Thyroid gland (tissue), 4 donors: ENCODE results near the gene LAMC2. TPM values are rescaled to one million over a fixed set of nuclear protein-coding genes. Genes with fewer than 3 reads are reported as not detected.
A peak's percentile ranks its signal among the peaks of the same experiment; 100 is the strongest.

ENCODE experiments used
- DNase-seq, 2 donors: peaks; one replicate each; pipeline ENCODE4 v3.0.0-alpha.2; 2019
- H3K27ac ChIP-seq, 3 donors: fragments of 200-600 bp; sonication (generic); 1 replicate in 2 of 3; 2 replicates in 1 of 3; pipeline ENCODE4 v1.5.1; 2016 to 2019; ENCODE audit warnings: mild to moderate bottlenecking in 1 of 3, moderate library complexity in 1 of 3
- H3K27me3 ChIP-seq: fragments of 200-600 bp; sonication (generic); one replicate; pipeline ENCODE4 v1.5.1; 2019
- H3K36me3 ChIP-seq, 2 donors: fragments of 200-600 bp; sonication (generic); one replicate each; pipeline ENCODE4 v1.5.1; 2016 to 2019
- H3K4me1 ChIP-seq, 2 donors: fragments of 200-600 bp; sonication (generic); one replicate each; pipeline ENCODE4 v1.5.1; 2017 to 2019
- H3K4me3 ChIP-seq, 3 donors: fragments of 200-600 bp; sonication (generic); replicated peaks in 1 of 3; 1 replicate in 2 of 3; 2 replicates in 1 of 3; pipeline ENCODE4 v1.5.1; 2016; ENCODE audit warnings: mild to moderate bottlenecking in 1 of 3
- H3K9me3 ChIP-seq: fragments of 200-600 bp; sonication (generic); one replicate; pipeline ENCODE4 v1.5.1; 2017
- POLR2A ChIP-seq, 2 donors: fragments of 450-650 bp; IDR thresholded peaks; one replicate each; pipeline ENCODE4 v1.6.1; 2017; ENCODE audit warnings: antibody characterized with exemption in 2 of 2, mild to moderate bottlenecking in 2 of 2, moderate library complexity in 1 of 2
- WGBS, 2 donors: methylation state at CpG; one replicate each; pipeline ENCODE4 v1.1.5; 2017; 5-methylcytosine and 5-hydroxymethylcytosine counted together
- intact Hi-C: fragments of 100-400 bp; cut with DNase I; formaldehyde crosslinking; loops from one replicate; pipeline ENCODE4 v1.15.1; 2023
- total RNA-seq, 4 donors: library from RNA; depleted of rRNA; stranded (reverse); fragments of >200 nt; gene quantifications; one replicate each; pipeline ENCODE4 v1.2.3, GENCODE V29; 2016
- TF ChIP-seq, protein P1 (sequence below), 6 experiments: fragments of 200-600 bp in 3 of 6; fragments of 450-650 bp in 3 of 6; sonication (generic) in 3 of 6; IDR thresholded peaks; one replicate each; pipeline ENCODE4 v1.5.1; 2016 to 2019; ENCODE audit warnings: antibody characterized with exemption in 6 of 6, mild to moderate bottlenecking in 2 of 6, inconsistent platforms in 1 of 6, moderate library complexity in 1 of 6

The LAMC2 gene
- total RNA-seq, 4 donors from 2014 or later, result 24.3 to 53.4 (median 27.9) TPM

DNA sequence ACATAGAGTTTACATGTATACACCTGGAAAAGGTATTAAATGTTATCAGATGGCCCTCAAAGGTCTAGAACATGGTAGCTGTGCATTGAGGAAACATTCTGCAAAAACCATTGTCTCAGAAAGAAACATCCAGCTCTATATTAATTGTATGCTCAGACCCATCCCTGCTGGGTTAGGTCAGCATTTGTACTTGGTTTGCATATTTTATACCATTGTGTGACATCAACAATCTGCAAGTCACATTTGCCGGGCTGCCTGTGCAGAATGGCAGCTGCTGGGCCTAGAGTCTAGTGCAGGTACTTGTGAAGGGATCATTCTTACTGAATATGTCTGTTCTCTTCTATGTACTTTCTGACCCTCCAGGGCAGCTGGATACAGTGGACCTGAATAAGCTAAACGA, 43.9 kb upstream of the LAMC2 start:
- H3K4me1 ChIP-seq, result peaks cover 0 to 15% of the 10 kb centered on the region in 2 donors
- no peak overlapping the region for H3K4me3 ChIP-seq
- DNase-seq, result no peak
- H3K27me3 ChIP-seq, result no peaks in the 10 kb centered on the region
- no peaks in the 10 kb centered on the region for H3K9me3 ChIP-seq
- H3K27ac ChIP-seq, result no peak overlapping the region
- WGBS, 2 donors, result 93 to 95% methylated on average over 2 of the region's 2 CpGs
- no peak for TF ChIP-seq POLR2A (IDR thresholded peaks at IDR 0.05)
- TF ChIP-seq, protein P1, sequence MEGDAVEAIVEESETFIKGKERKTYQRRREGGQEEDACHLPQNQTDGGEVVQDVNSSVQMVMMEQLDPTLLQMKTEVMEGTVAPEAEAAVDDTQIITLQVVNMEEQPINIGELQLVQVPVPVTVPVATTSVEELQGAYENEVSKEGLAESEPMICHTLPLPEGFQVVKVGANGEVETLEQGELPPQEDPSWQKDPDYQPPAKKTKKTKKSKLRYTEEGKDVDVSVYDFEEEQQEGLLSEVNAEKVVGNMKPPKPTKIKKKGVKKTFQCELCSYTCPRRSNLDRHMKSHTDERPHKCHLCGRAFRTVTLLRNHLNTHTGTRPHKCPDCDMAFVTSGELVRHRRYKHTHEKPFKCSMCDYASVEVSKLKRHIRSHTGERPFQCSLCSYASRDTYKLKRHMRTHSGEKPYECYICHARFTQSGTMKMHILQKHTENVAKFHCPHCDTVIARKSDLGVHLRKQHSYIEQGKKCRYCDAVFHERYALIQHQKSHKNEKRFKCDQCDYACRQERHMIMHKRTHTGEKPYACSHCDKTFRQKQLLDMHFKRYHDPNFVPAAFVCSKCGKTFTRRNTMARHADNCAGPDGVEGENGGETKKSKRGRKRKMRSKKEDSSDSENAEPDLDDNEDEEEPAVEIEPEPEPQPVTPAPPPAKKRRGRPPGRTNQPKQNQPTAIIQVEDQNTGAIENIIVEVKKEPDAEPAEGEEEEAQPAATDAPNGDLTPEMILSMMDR (IDR thresholded peaks at IDR 0.05), result no peak
- intact Hi-C loops, result no loop called here
- peaks cover 15 to 23% of the 10 kb centered on the region in 2 donors for H3K36me3 ChIP-seq

DNA sequence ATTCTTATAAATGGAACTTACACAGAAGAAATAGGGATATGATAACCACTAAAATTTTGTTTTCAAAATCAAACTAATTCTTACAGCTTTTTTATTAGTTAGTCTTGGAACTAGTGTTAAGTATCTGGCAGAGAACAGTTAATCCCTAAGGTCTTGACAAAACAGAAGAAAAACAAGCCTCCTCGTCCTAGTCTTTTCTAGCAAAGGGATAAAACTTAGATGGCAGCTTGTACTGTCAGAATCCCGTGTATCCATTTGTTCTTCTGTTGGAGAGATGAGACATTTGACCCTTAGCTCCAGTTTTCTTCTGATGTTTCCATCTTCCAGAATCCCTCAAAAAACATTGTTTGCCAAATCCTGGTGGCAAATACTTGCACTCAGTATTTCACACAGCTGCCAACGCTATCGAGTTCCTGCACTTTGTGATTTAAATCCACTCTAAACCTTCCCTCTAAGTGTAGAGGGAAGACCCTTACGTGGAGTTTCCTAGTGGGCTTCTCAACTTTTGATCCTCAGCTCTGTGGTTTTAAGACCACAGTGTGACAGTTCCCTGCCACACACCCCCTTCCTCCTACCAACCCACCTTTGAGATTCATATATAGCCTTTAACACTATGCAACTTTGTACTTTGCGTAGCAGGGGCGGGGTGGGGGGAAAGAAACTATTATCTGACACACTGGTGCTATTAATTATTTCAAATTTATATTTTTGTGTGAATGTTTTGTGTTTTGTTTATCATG, 42.3 kb upstream of the LAMC2 start:
- WGBS, 2 donors, result 81 to 83% methylated on average over 7 of the region's 7 CpGs
- Histone ChIP-seq H3K4me3 (no peak overlapping the region), H3K27me3 (no peaks in the 10 kb centered on the region), H3K9me3 (no peaks in the 10 kb centered on the region), H3K36me3 (peaks cover 10 to 11% of the 10 kb centered on the region in 2 donors), H3K4me1 (peaks cover 8 to 20% of the 10 kb centered on the region in 2 donors), H3K27ac (no peak overlapping the region)
- DNase-seq, result no peak
- no peak for TF ChIP-seq POLR2A (IDR thresholded peaks at IDR 0.05)
- TF ChIP-seq, protein P1 (IDR thresholded peaks at IDR 0.05), result no peak
- intact Hi-C loops, result no loop called here

DNA sequence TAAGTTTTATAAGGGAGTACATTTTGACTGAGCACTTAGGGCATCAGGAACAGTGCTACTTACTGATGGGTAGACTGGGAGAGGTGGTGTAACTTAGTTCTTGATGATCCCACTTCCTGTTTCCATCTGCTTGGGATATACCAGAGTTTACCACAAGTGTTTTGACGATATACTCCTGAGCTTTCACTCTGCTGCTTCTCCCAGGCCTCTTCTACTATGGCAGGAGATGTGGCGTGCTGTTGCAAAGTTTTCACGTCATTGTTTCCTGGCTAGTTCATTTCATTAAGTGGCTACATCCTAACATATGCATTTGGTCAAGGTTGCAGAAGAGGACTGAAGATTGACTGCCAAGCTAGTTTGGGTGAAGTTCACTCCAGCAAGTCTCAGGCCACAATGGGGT, 41.3 kb upstream of the LAMC2 start:
- WGBS, 2 donors, result 61 to 72% methylated on average over 3 of the region's 3 CpGs
- Histone ChIP-seq H3K9me3 (no peaks in the 10 kb centered on the region), H3K36me3 (peaks cover 10 to 11% of the 10 kb centered on the region in 2 donors), H3K4me3 (no peak overlapping the region), H3K4me1 (peaks cover 12 to 17% of the 10 kb centered on the region in 2 donors), H3K27me3 (no peaks in the 10 kb centered on the region), H3K27ac (no peak overlapping the region)
- intact Hi-C loops, result no loop called here
- TF ChIP-seq, protein P1 (IDR thresholded peaks at IDR 0.05), result no peak
- no peak for TF ChIP-seq POLR2A (IDR thresholded peaks at IDR 0.05)
- DNase-seq, result no peak

DNA sequence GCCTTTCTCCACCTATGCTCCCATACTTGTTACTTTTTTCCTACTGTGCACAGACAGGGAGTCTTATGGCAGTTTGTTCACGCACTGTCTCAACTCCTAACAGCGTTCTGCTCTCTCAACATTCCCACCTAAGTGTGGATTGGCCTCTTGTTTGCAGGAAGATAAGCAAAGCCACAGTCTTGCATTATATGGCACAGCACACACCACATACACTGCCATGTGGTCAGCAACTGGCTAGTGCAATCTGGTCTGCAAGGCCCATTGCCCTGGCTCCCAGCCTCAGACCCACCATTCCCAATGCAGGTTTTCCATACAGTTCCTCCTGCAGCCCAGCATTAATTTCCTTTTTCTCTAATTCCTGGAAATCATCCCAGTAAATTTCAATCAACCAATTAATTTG, 38.3 kb upstream of the LAMC2 start:
- no peak overlapping the region for H3K4me3 ChIP-seq
- H3K9me3 ChIP-seq, result no peaks in the 10 kb centered on the region
- 90 to 92% methylated on average over 2 of the region's 2 CpGs for WGBS, 2 donors
- intact Hi-C loops, result no loop called here
- H3K27ac ChIP-seq, result no peak overlapping the region
- no peak for DNase-seq
- peaks cover 11 to 12% of the 10 kb centered on the region in 2 donors for H3K4me1 ChIP-seq
- no peaks in the 10 kb centered on the region for H3K27me3 ChIP-seq
- H3K36me3 ChIP-seq, result peaks cover 5 to 6% of the 10 kb centered on the region in 2 donors
- TF ChIP-seq, protein P1 (IDR thresholded peaks at IDR 0.05), result no peak
- TF ChIP-seq POLR2A (IDR thresholded peaks at IDR 0.05), result no peak

DNA sequence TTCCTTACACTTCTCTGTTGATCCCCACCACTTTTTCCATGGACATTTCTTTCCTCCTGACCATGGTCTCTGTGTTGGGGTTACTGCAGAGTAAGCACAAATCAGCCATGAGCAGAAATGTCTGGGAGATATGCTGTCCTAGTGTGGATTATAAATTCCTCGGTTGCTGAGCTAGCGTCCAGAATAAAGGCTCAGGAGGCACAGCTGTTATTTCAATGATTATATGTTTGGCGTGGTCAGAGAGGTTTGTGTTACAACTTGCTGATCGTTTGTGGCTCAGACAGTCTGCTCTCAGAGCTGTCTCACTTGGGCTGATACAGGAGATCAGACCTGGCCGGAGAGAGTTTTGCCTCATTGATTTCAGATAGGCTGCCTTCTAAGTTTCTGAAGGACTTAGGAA, 37.5 kb upstream of the LAMC2 start:
- Histone ChIP-seq H3K27ac (peak overlapping the region; percentile 46 to 72 (median 57)), H3K4me3 (no peak overlapping the region), H3K9me3 (no peaks in the 10 kb centered on the region), H3K27me3 (no peaks in the 10 kb centered on the region), H3K4me1 (peaks cover 11 to 12% of the 10 kb centered on the region in 2 donors), H3K36me3 (peaks cover 0 to 3% of the 10 kb centered on the region in 2 donors)
- peak; percentile 60 to 67 for DNase-seq
- intact Hi-C loops, result no loop called here
- no peak for TF ChIP-seq POLR2A (IDR thresholded peaks at IDR 0.05)
- TF ChIP-seq, protein P1 (IDR thresholded peaks at IDR 0.05), result no peak
- WGBS, 2 donors, result 13 to 27% methylated on average over 5 of the region's 5 CpGs
